H7 (cell line): ENCODE data around the gene MC5R. TPM values are rescaled to one million over a fixed set of nuclear protein-coding genes. Genes with fewer than 3 reads are reported as not detected.

Experiments used
- total RNA-seq: library from RNA; depleted of rRNA; stranded (reverse); fragments of >200 nt; shearing (Covaris generic); gene quantifications from 2 replicates; pipeline ENCODE4 v1.2.3, GENCODE V29; 2014; rRNA removed

The MC5R gene
- total RNA-seq, 1 experiment from 2014 or later = not detected

Other genes with a start within 250 kb of the MC5R start
- 22.2 and 23.8 TPM in 2 replicates for gene FAM210A, start 97.6 kb upstream of the MC5R start, total RNA-seq
- gene RNMT, start 97.5 kb upstream of the MC5R start, total RNA-seq = 24.7 and 38.3 TPM in 2 replicates
- not detected in 2 replicates for gene MC2R, start 91.4 kb downstream of the MC5R start, total RNA-seq